Brain microvascular endothelial cell (primary cell): Measurements from ENCODE around the gene NUCB2.

Source experiments
- DNase-seq: peaks from one replicate; pipeline ENCODE4 v3.0.0-alpha.2; 2020
- H3K27ac ChIP-seq: fragments of 250-450 bp; sonication (Bioruptor Pico); 2 replicates; pipeline ENCODE4 v1.5.1; 2020; ENCODE audit warnings: mild to moderate bottlenecking, moderate library complexity
- H3K27me3 ChIP-seq: fragments of 250-450 bp; sonication (Bioruptor Pico); replicated peaks from 2 replicates; pipeline ENCODE4 v1.5.1; 2020; ENCODE audit warnings: mild to moderate bottlenecking
- H3K36me3 ChIP-seq: fragments of 250-450 bp; sonication (Bioruptor Pico); replicated peaks from 2 replicates; pipeline ENCODE4 v1.5.1; 2020; ENCODE audit warnings: mild to moderate bottlenecking
- H3K4me3 ChIP-seq: 2 replicates; pipeline ENCODE4 v1.5.1; 2011; ENCODE audit warnings: low read depth, mild to moderate bottlenecking, control low read depth, low read length, moderate library complexity
- CTCF ChIP-seq: IDR thresholded peaks from 2 replicates; pipeline ENCODE4 v1.5.1; 2011; ENCODE audit warnings: low read depth, mild to moderate bottlenecking, moderate library complexity, low read length, control low read depth, inconsistent platforms; ENCODE audit errors: missing control alignments
- in situ Hi-C: cut with HindIII; loops from 2 replicates; pipeline ENCODE4 v1.10.0; 2017; ENCODE audit warnings: low sequenced_read_pairs, low pct_ligation_motif_present

NUCB2 gene

GRCh38 chr11:17351172-17351509 lies 74.6 kb downstream of the NUCB2 start:
- in situ Hi-C loops = no loop called here
- TF ChIP-seq CTCF = no peak
- no peaks in the 10 kb centered on the region for H3K36me3 ChIP-seq
- peak overlapping the region; percentile 73 for H3K4me3 ChIP-seq
- no peak overlapping the region for H3K27ac ChIP-seq
- DNase-seq = no peak
- H3K27me3 ChIP-seq = no peaks in the 10 kb centered on the region

- Histone ChIP-seq H3K27me3 (no peaks in the 10 kb centered on the region), H3K4me3 (peak within 1 kb of the TSS; percentile 73), H3K36me3 (no peaks in the 10 kb centered on the region), H3K27ac (peak within 1 kb of the TSS; percentile 54)
- no peak for TF ChIP-seq CTCF
- in situ Hi-C loops = no loop called here
- DNase-seq = peak; percentile 52
These were observed 75.1 kb downstream of the NUCB2 start, which contains the start of gene NCR3LG1 for GRCh38 chr11:17351510-17352176. NCR3LG1 (plus strand) TSS chr11:17351800; CDS start chr11:17351970, 170 bp downstream.

GRCh38 chr11:17352950-17353820 lies 76.6 kb downstream of the NUCB2 start:
- peak overlapping the region; percentile 72 for H3K27ac ChIP-seq
- H3K4me3 ChIP-seq = peak overlapping the region; percentile 73
- peak; percentile 70 for DNase-seq
- in situ Hi-C loops = no loop called here
- H3K27me3 ChIP-seq = no peaks in the 10 kb centered on the region
- H3K36me3 ChIP-seq = no peaks in the 10 kb centered on the region
- TF ChIP-seq CTCF = no peak

GRCh38 chr11:17353821-17354600 lies 77.5 kb downstream of the NUCB2 start:
- Histone ChIP-seq H3K27ac (peak overlapping the region; percentile 72), H3K4me3 (peak overlapping the region; percentile 73), H3K36me3 (no peaks in the 10 kb centered on the region), H3K27me3 (no peaks in the 10 kb centered on the region)
- in situ Hi-C loops = no loop called here
- DNase-seq = no peak
- TF ChIP-seq CTCF = no peak

- H3K27ac ChIP-seq = no peak overlapping the region
- in situ Hi-C loops = no loop called here
- peak; percentile 69 for TF ChIP-seq CTCF
- no peaks in the 10 kb centered on the region for H3K36me3 ChIP-seq
- peak; percentile 78 for DNase-seq
- H3K27me3 ChIP-seq = no peaks in the 10 kb centered on the region
- H3K4me3 ChIP-seq = peak overlapping the region; percentile 73
These were observed 78.1 kb downstream of the NUCB2 start for GRCh38 chr11:17354601-17354991.
